ENCODE measurements around the gene FAM3D.

DNA sequence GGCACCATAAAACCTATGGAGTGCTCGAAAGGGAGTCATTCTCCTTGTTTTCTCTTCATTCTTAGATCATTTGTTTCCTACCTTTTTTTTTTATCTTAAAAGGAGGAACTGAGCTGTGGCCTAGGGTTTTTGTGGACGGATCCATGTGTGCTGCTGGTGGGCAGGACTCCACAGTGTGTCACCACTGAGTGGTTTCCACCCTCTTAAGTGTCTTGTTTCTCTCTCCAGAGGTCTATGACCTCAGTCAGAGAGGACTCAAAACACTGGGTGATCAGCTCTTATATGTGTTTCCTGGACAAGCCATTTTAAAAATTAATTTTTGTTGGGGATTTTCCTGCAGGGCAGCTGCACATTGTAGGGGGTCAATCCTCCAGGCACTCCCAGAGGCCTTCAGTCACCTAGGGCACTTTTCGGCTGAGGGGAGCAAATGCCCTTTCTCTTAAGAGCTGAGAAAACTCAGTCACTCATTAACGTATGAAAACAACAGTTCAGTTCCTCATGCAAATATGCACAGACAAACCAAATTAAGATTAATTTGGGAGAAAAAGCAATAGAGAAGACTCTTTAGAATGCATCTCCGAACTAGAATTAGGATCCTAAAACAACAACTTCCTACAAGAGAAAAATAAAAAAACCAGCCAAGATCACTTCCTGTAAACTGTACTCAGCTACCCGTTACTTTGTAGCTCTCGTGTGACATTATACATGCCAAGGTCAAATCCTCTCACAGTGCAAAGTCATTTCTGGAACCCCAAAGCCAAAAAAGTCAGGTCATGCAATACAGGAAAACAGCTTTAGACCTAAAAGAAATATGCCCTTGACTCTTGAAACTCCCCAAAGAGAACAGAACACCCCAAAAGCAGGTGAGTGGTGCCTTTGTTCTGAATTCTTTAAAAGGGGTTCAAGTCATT lies 27.6 kb upstream of the FAM3D start:
- TF ChIP-seq, protein P1, sequence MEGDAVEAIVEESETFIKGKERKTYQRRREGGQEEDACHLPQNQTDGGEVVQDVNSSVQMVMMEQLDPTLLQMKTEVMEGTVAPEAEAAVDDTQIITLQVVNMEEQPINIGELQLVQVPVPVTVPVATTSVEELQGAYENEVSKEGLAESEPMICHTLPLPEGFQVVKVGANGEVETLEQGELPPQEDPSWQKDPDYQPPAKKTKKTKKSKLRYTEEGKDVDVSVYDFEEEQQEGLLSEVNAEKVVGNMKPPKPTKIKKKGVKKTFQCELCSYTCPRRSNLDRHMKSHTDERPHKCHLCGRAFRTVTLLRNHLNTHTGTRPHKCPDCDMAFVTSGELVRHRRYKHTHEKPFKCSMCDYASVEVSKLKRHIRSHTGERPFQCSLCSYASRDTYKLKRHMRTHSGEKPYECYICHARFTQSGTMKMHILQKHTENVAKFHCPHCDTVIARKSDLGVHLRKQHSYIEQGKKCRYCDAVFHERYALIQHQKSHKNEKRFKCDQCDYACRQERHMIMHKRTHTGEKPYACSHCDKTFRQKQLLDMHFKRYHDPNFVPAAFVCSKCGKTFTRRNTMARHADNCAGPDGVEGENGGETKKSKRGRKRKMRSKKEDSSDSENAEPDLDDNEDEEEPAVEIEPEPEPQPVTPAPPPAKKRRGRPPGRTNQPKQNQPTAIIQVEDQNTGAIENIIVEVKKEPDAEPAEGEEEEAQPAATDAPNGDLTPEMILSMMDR (conservative IDR thresholded peaks at IDR 0.05; ENCODE audit: low read length), result no peak
- TF ChIP-seq EZH2phosphoT487 (IDR thresholded peaks at IDR 0.05; ENCODE audit: borderline replicate concordance), result no peak

Data from Loucy (cell line).